DMS53 treated with DMSO at 0.1 percent for 48 hours (cell line): ENCODE measurements around the gene RNASE9.
"Not testable (repeated sequence)": the region's sequence is repeated elsewhere in the genome, so short reads cannot be mapped to it uniquely, and the experiment has no call there.

Experiments
- DNase-seq: peaks from one replicate; lab custom pipeline; 2025; ENCODE audit not compliant: unreplicated experiment; lab: John Stamatoyannopoulos, UW

RNASE9 gene

GRCh38 chr14:20524027-20524426, 36.8 kb downstream of the RNASE9 start:
- DNase-seq, result no peak

- DNase-seq, result no peak
Measured at GRCh38 chr14:20522332-20522731, 38.5 kb downstream of the RNASE9 start.

DNA sequence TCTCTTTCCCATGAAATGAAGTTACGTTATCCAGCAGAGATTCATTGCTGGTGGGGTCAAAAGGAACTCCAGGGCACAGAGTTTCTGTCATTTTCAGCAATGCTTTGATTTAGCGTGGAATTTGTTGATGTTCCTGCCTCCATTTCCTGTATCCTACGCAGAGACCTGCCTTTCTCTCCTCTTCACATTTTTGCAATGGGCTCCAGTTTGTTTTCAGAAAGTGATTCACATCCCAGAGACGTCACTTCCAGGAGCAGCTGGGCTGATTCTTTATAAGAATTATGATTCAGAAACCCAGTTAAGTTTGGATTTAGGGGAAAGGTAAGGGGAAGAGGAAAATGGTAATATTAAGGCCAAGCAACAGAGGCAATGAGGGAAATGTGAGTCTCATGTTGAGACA, 43.9 kb downstream of the RNASE9 start:
- DNase-seq, result no peak

GRCh38 chr14:20515846-20516245, 45.0 kb downstream of the RNASE9 start:
- no peak for DNase-seq

GRCh38 chr14:20512177-20512905, 48.5 kb downstream of the RNASE9 start:
- DNase-seq, result no peak

DNA sequence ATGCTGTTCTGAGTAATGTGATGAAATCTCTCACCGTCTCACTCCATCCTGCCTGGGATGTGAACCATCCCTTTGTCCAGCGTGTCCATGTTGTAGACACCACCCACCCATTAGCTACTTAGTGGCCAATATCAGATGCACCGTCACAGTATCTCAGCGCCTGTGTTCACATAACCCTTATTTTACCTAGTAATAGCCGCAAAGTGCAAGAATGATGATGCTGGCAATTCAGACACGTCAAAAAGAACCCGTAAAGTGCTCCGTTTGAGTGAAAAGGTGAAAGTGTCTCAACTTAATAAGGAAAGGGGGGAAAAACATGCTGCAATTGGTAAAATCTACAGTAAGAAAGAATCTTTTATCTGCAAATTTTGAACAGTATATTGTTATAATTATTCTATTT, 52.5 kb downstream of the RNASE9 start:
- DNase-seq, result no peak

DNA sequence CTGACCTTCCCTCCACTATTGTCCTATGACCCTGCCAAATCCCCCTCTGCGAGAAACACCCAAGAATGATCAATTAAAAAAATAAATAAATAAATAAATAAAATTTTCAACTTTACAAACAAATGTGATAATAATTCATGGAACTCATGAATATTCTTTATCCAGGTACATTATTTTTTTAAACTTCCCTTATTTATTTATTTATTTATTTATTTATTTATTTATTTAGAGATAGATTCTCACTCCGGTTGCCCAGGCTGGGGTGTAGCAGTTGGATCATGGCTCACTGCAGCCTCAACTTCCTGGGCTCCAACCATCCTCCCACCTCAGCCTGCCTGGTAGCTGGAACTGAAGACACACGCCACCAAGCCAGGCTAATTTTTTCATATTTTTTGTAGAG, 53.3 kb downstream of the RNASE9 start:
- DNase-seq, result not testable (repeated sequence)

DNA sequence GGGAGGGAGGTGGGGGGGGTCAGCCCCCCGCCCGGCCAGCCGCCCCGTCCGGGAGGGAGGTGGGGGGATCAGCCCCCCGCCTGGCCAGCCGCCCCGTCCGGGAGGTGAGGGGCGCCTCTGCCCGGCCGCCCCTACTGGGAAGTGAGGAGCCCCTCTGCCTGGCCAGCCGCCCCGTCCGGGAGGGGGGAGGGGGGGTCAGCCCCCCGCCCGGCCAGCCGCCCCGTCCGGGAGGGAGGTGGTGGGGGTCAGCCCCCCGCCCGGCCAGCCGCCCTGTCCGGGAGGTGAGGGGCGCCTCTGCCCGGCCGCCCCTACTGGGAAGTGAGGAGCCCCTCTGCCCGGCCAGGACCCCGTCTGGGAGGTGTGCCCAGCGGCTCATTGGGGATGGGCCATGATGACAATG, 54.1 kb downstream of the RNASE9 start:
- DNase-seq, result not testable (repeated sequence)

GRCh38 chr14:20506276-20506675, 54.6 kb downstream of the RNASE9 start:
- DNase-seq, result not testable (repeated sequence)
